ENCODE measurements around the gene ZNF385D.

Gene ZNF385D

DNA sequence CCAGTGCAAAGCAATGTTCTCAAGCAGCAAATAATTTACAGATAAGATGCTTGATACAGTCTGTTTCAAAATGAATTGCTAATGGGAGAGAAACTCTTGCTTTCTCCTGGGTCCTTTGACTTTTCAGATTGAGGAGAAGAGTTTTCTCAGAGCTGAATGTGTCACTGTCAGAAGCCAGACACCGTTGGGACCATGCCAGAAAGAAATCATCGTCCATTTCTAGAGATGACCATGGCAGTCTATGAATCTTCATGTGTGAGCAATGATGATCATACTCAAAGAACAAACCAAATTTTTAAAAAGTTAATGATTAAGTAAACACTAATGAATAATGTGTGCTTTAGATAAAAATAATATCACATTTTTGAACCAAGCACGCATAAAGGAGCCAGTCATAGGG is 77.6 kb downstream of the ZNF385D start:
- Histone ChIP-seq H3K4me1 (ENCODE audit: insufficient read depth, low read length) (peaks cover 6% of the 10 kb centered on the region), H3K9ac (ENCODE audit: low read depth, low read length) (no peak overlapping the region), H3K36me3 (ENCODE audit: insufficient read depth, low read length) (no peaks in the 10 kb centered on the region), H3K9me3 (ENCODE audit: control insufficient read depth, insufficient read depth, low read length) (no peaks in the 10 kb centered on the region)

DNA sequence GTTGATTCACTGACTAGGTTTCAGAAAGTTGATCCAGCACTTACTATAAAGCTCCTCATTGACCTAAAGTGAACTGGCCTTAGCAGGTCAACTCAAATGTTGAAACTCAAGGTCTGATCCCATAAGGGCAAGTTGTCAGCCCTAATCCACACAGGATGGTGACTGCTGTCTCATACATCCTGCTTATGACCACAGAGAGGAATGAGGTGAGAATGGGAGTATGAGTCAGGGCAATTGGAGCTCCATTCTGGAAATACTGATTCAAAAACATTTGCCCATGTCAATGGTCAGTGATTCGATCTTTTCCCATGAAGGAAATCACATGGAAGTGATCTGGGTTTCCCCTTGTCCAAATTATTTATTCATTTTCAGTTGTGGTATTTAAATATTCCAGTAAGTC is 78.7 kb downstream of the ZNF385D start:
- Histone ChIP-seq H3K9ac (ENCODE audit: low read depth, low read length) (no peak overlapping the region), H3K4me1 (ENCODE audit: insufficient read depth, low read length) (no peaks in the 10 kb centered on the region), H3K9me3 (ENCODE audit: control insufficient read depth, insufficient read depth, low read length) (no peaks in the 10 kb centered on the region), H3K36me3 (ENCODE audit: insufficient read depth, low read length) (no peaks in the 10 kb centered on the region)

DNA sequence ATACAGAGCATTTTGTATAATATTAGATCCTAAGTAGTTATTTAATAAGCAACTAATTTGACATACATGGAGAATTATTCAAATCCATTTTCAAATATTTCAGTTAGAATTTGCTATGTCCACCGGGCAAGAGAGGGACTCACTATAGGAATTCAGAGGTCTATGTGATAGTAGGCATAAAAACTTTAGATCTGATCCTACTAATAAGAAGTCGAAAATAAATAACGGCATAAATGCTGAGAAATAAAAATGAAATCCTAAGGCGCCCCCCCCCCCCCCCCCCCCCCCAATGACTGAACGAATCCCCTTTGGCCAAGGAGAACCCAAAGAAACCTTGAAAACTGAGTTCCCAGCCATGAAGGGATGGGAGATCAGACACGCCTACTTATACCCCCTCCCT is 80.6 kb downstream of the ZNF385D start:
- no peak overlapping the region for H3K9ac ChIP-seq (ENCODE audit: low read depth, low read length)
- H3K9me3 ChIP-seq (ENCODE audit: control insufficient read depth, insufficient read depth, low read length), result no peaks in the 10 kb centered on the region
- peaks cover 6% of the 10 kb centered on the region for H3K4me1 ChIP-seq (ENCODE audit: insufficient read depth, low read length)
- H3K36me3 ChIP-seq (ENCODE audit: insufficient read depth, low read length), result no peaks in the 10 kb centered on the region

DNA sequence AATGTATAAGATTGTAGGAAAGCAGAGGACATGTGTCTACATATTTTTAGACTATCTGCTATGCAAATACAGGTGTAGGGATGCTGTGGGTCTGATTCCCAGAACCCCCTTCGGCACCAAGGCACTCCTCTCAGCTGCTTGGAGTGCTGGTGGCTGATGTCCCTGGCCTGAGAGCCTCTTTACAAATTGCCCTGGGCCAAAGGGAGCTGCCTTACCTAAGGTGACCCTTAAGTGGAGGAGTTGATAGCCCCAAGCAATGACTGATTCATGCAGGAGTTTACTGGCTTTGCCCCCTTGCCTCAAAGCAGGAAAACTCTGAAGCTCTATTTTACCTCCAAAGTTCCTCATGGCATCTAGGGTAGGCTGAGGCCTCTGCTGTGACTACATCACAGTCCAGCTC is 83.0 kb downstream of the ZNF385D start:
- no peaks in the 10 kb centered on the region for H3K36me3 ChIP-seq (ENCODE audit: insufficient read depth, low read length)
- H3K9me3 ChIP-seq (ENCODE audit: control insufficient read depth, insufficient read depth, low read length), result no peaks in the 10 kb centered on the region
- no peak overlapping the region for H3K9ac ChIP-seq (ENCODE audit: low read depth, low read length)
- peaks cover 12% of the 10 kb centered on the region for H3K4me1 ChIP-seq (ENCODE audit: insufficient read depth, low read length)

DNA sequence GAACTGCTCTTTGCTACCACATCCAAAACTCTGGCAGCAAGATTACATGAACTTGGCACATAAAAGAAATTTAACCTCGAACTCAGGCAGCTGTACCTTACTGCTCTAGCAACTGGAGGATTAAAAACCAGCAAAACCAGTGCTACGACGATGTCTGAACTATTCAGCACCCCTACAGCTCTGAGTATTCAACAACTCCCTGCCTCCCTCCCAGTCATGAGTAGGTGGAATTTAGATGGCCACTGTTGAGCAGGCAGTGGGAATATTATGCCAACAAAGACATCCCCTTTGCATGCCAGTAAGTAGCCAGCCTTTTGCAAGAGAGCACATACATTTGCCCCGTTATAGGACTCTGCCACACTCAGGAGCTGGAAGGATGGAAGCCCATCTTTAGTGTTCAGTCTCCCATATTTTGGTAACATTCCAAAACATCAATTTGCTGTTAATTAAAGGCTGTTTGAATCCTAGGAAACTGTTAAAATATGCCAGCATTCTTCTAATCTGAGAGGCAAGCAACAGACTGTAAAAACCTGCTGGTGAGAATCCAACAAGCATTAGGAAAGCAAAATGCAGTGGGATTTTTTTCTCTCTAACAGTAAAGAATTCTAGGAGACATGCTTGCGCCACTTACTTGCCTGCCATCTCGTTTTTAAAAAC is 85.4 kb downstream of the ZNF385D start:
- H3K4me1 ChIP-seq (ENCODE audit: insufficient read depth, low read length), result peaks cover 12% of the 10 kb centered on the region
- no peaks in the 10 kb centered on the region for H3K36me3 ChIP-seq (ENCODE audit: insufficient read depth, low read length)
- no peak overlapping the region for H3K9ac ChIP-seq (ENCODE audit: low read depth, low read length)
- H3K9me3 ChIP-seq (ENCODE audit: control insufficient read depth, insufficient read depth, low read length), result no peaks in the 10 kb centered on the region

DNA sequence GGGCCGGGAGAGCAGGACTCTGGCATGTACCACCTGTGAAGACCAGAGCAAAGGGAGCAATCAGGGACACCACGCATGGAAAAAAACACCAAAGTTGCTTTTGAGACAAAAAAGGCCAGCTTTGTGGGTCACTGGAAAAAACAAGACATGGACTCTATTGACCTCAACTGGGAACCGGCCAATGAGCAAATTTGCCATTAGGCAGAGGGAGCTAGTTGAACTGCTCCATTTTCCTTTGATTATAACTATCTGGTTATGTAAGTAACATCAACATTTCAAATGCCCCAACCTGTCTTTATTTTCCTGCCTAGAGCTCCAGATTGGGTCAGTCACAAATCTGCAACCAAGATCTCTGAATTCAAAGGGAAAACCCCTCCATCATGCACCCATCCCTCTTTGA is 86.0 kb downstream of the ZNF385D start:
- Histone ChIP-seq H3K4me1 (ENCODE audit: insufficient read depth, low read length) (peaks cover 12% of the 10 kb centered on the region), H3K36me3 (ENCODE audit: insufficient read depth, low read length) (no peaks in the 10 kb centered on the region), H3K9ac (ENCODE audit: low read depth, low read length) (no peak overlapping the region), H3K9me3 (ENCODE audit: control insufficient read depth, insufficient read depth, low read length) (no peaks in the 10 kb centered on the region)

DNA sequence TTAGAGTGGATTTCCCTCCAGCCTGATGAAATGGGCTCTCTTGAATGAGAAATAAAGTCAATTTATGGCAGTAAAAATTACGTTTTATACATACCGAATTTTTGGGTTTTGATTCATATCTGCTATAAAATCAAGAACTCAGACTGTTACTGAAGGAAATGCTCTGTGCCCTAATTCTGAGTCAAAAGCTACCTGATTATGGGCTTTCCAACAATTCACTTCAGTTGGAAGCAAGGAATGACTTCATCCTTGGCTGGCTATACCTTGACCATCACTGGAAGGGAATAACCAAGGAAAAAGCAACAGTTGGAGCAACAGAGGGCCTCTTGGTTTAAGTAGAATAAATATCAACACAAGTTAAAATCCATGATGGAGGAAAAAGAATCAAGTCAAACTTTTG is 88.6 kb downstream of the ZNF385D start:
- Histone ChIP-seq H3K9ac (ENCODE audit: low read depth, low read length) (no peak overlapping the region), H3K9me3 (ENCODE audit: control insufficient read depth, insufficient read depth, low read length) (no peaks in the 10 kb centered on the region), H3K36me3 (ENCODE audit: insufficient read depth, low read length) (no peaks in the 10 kb centered on the region), H3K4me1 (ENCODE audit: insufficient read depth, low read length) (peaks cover 12% of the 10 kb centered on the region)

DNA sequence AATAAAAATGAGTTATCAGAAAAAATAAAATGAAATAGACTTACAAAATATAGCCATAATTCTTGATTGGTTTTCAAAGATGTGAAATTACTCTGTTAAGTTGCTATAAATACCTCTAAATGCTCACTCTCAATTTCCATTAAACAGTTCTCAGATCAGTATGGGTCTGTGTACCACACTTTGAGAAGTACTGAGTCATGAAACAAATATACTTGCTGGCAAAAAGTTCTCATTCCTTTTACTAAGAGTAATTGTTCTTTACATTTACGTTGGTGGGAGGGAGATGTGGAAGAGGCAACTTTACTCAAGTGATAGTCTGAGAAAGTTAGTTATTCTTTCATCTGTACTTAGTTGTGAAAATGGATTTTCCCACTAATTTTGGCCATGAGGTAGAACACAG is 96.3 kb downstream of the ZNF385D start:
- Histone ChIP-seq H3K9ac (ENCODE audit: low read depth, low read length) (no peak overlapping the region), H3K4me1 (ENCODE audit: insufficient read depth, low read length) (no peaks in the 10 kb centered on the region), H3K36me3 (ENCODE audit: insufficient read depth, low read length) (no peaks in the 10 kb centered on the region), H3K9me3 (ENCODE audit: control insufficient read depth, insufficient read depth, low read length) (no peaks in the 10 kb centered on the region)

DNA sequence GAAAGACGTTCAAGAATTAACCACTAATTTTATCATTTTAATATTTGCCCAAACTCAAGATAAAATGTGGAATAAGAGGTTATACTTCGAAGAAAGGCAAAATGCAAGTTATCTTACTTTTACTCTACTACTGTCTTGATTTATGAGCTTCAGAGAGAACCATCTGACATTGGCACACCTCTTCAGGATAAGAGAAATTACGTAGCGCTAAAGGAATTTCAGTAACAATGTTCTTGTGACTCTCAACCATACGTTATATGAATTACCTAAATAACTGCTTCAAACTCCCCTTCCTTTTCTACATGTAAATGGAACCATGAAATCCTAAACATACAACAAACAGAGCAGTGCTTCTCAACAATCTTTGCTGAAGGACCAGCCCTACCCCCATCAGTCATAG is 96.8 kb downstream of the ZNF385D start:
- H3K36me3 ChIP-seq (ENCODE audit: insufficient read depth, low read length), result no peaks in the 10 kb centered on the region
- no peaks in the 10 kb centered on the region for H3K4me1 ChIP-seq (ENCODE audit: insufficient read depth, low read length)
- no peaks in the 10 kb centered on the region for H3K9me3 ChIP-seq (ENCODE audit: control insufficient read depth, insufficient read depth, low read length)
- no peak overlapping the region for H3K9ac ChIP-seq (ENCODE audit: low read depth, low read length)

DNA sequence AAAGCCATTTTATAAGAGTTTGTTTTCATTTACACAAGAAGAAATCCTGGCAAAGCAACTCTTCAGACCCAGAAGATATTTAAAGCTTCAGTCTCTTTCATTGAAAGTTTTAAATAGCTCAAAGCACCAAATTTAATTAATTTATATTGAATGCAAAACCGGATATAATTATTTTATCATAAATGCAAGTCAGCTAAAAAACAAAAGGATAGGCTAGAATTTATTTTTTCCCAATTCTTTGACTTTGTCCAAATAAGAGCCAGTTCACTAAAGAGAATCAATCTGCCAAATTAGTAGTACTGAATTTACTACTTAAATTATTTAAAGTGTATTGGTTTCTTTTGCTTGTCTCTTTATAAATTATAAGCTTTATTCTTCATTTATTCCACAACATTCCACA is 101.5 kb downstream of the ZNF385D start:
- Histone ChIP-seq H3K4me1 (ENCODE audit: insufficient read depth, low read length) (peaks cover 6% of the 10 kb centered on the region; the same call in 1 of the 2 replicates), H3K9me3 (ENCODE audit: control insufficient read depth, insufficient read depth, low read length) (no peaks in the 10 kb centered on the region), H3K9ac (ENCODE audit: low read depth, low read length) (no peak overlapping the region), H3K36me3 (ENCODE audit: insufficient read depth, low read length) (no peaks in the 10 kb centered on the region)

DNA sequence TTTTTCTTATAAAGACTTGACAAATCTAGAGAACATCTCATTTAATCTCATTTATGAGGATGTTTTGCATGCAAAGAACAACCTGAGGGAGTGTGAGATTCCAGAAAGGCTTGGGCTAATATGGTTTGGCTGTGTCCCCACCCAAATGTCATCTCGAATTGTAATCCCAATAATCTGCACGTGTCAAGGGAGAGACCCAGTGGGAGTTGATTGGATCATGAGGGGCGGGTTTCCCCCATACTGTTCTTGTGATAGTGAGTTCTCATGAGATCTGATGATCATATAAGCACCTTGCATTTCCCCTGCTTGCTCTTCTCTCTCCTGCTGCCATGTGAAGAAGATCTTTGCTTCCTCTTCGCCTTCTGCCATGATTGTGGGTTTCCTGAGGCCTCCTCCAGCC is 103.0 kb downstream of the ZNF385D start:
- no peaks in the 10 kb centered on the region for H3K36me3 ChIP-seq (ENCODE audit: insufficient read depth, low read length)
- H3K4me1 ChIP-seq (ENCODE audit: insufficient read depth, low read length), result peaks cover 6% of the 10 kb centered on the region; the same call in 1 of the 2 replicates
- no peak overlapping the region for H3K9ac ChIP-seq (ENCODE audit: low read depth, low read length)
- no peaks in the 10 kb centered on the region for H3K9me3 ChIP-seq (ENCODE audit: control insufficient read depth, insufficient read depth, low read length)

DNA sequence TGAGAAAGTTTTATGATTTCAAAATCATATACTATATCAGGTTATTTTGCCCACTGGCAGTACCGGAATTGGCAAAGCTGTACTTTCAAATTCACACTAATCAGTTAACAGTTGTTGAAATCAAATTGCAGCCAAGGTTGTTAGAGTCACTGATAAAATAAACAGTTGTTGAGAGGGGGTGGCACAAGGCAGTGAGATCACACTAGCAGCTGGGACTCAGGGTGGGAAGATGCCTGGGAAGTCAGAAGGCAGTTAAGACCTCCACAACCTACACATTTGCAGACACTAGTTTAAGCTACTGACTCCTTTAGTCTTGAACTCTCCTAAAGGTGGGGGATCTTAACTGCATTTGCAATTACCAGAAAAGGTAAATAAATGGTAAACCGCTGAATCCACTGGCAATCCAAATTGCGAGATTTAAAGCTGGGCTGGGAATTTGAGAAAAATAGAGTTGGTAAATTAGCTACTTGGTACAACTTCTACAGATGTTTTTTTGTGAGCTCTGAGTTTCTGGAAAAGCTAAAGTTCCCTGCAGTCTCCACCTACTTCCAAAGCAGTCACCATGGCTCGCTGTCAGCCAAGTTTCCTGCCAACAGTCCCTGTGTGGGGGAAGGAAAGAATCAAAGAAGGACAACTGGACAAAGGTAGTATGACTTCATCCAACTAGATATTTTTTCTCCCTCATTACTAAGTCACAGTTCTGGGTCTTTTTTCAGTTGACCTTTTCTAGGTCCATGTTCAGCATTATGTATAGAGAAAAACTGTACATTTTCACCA is 105.7 kb downstream of the ZNF385D start:
- no peaks in the 10 kb centered on the region for H3K36me3 ChIP-seq (ENCODE audit: insufficient read depth, low read length)
- H3K9ac ChIP-seq (ENCODE audit: low read depth, low read length), result no peak overlapping the region
- peaks cover 6% of the 10 kb centered on the region; the same call in 1 of the 2 replicates for H3K4me1 ChIP-seq (ENCODE audit: insufficient read depth, low read length)
- no peaks in the 10 kb centered on the region for H3K9me3 ChIP-seq (ENCODE audit: control insufficient read depth, insufficient read depth, low read length)

DNA sequence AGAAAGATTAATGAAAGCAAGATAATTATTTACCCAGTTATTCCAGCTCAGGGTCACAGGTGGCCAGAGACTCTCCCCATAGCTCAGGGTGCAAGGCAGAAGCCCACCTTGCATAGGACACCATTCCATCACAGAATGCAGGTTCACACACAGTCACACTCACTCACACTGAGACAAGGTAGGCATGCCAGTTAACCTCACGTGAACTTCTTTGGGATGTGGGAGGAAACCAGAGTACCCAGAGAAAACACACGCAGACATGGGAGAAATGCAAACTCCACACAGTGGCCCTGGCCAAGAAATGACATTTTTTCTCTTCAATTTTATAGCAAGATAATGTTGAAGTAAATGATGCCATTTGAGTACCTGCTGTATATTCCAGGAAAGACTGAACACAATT is 106.7 kb downstream of the ZNF385D start:
- Histone ChIP-seq H3K9ac (ENCODE audit: low read depth, low read length) (no peak overlapping the region), H3K4me1 (ENCODE audit: insufficient read depth, low read length) (peaks cover 6% of the 10 kb centered on the region; the same call in 1 of the 2 replicates), H3K36me3 (ENCODE audit: insufficient read depth, low read length) (no peaks in the 10 kb centered on the region), H3K9me3 (ENCODE audit: control insufficient read depth, insufficient read depth, low read length) (no peaks in the 10 kb centered on the region)

DNA sequence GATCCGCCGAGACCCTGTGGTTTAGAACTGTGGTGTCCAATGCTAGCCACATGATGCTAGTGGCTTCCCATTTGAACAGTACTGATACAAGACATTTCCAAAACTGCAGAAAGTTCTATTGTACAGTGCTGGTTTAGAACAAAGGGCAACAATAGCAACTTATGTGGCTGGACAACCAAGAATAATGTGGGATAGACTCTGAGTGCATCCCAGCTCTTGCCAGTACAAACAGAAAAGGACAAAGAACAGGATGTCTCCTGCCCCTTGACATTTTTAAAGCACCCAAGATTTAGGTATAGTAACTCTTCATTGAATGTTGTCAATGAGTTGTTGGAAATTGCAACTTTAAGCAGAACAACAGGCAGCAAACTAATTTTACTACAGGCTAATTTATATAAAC is 107.3 kb downstream of the ZNF385D start:
- H3K9me3 ChIP-seq (ENCODE audit: control insufficient read depth, insufficient read depth, low read length), result no peaks in the 10 kb centered on the region
- peaks cover 6% of the 10 kb centered on the region; the same call in 1 of the 2 replicates for H3K4me1 ChIP-seq (ENCODE audit: insufficient read depth, low read length)
- no peak overlapping the region for H3K9ac ChIP-seq (ENCODE audit: low read depth, low read length)
- no peaks in the 10 kb centered on the region for H3K36me3 ChIP-seq (ENCODE audit: insufficient read depth, low read length)

DNA sequence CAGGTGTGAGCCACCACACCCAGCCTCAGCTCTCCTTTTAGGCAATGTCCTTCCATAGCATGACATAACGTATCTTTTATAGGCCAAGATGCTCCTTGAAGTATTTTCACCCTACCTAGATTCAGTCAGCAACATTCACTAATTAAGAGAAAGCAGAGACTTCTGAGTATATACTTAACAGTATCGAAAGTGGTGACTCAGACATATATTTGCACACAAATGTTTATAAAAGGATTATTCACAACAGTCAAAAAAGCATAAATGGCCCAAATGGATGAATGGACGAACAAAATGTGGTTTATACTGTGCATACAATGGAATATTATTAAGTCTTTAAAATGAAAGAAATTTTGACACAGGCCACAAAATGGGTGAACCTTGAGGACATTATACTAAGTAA is 108.6 kb downstream of the ZNF385D start:
- no peak overlapping the region for H3K9ac ChIP-seq (ENCODE audit: low read depth, low read length)
- no peaks in the 10 kb centered on the region for H3K9me3 ChIP-seq (ENCODE audit: control insufficient read depth, insufficient read depth, low read length)
- H3K4me1 ChIP-seq (ENCODE audit: insufficient read depth, low read length), result peaks cover 6% of the 10 kb centered on the region; the same call in 1 of the 2 replicates
- no peaks in the 10 kb centered on the region for H3K36me3 ChIP-seq (ENCODE audit: insufficient read depth, low read length)

All from ES-I3 (cell line).